H1 (cell line): Measurements from ENCODE around the gene ABHD12B. TPM values are rescaled to one million over a fixed set of nuclear protein-coding genes. Genes with fewer than 3 reads are reported as not detected.

Experiments
- ATF2 ChIP-seq: IDR thresholded peaks from 2 replicates; pipeline ENCODE4 v1.6.1; 2012; ENCODE audit warnings: low read length, inconsistent platforms
- HDAC2 ChIP-seq, 2 experiments: fragments of 300-600 bp in 1 of 2; sonication (generic) in 1 of 2; IDR thresholded peaks; 2 replicates each; pipeline ENCODE4 v1.6.1; 2011 to 2012; ENCODE audit warnings: low read depth in 2 of 2, low read length in 2 of 2, mild to moderate bottlenecking in 2 of 2, moderate library complexity in 2 of 2, borderline replicate concordance in 1 of 2, inconsistent platforms in 1 of 2
- NANOG ChIP-seq: IDR thresholded peaks from 2 replicates; pipeline ENCODE4 v1.6.1; 2011; ENCODE audit warnings: low read length, low read depth, mild to moderate bottlenecking, inconsistent platforms; ENCODE audit not compliant: insufficient read depth, poor library complexity, severe bottlenecking
- SAP30 ChIP-seq: fragments of 300-600 bp; sonication (generic); IDR thresholded peaks from 2 replicates; pipeline ENCODE4 v1.7.1; 2012; ENCODE audit warnings: low read length, moderate library complexity, mild to moderate bottlenecking, inconsistent platforms; ENCODE audit not compliant: insufficient read depth, insufficient replicate concordance
- polyA plus RNA-seq, 7 experiments: library from polyadenylated mRNA; depleted of rRNA in 3 of 7; stranded (reverse) in 5 of 7; unstranded in 2 of 7; fragments of >200 nt in 5 of 7; fragments of 200-250 nt in 2 of 7; gene quantifications; 1 replicate in 5 of 7; 2 replicates in 1 of 7; 4 replicates in 1 of 7; pipeline versions ENCODE4 v1.2.1 to v1.2.3, GENCODE V29; 2011 to 2013; ENCODE audit warnings: missing spikeins in 2 of 7, mixed read lengths in 2 of 7
- total RNA-seq: library from RNA; stranded (reverse); fragmentation: NEBNext Ultra II Directional; extraction: Animal tissue kit (Norgen Biotek cat#: 25700); gene quantifications from 2 replicates; pipeline ENCODE4 v1.2.1, GENCODE V29; 2021

The ABHD12B gene
- total and polyA plus RNA-seq, 2 of the 8 experiments (the other 6 are each of a cell fraction or from before 2014, with no cell fraction given), result 4.0 to 102 TPM

GRCh38 chr14:50864237-50864636 is 7.6 kb upstream of the ABHD12B start (continued):
- TF ChIP-seq NANOG (no peak), SAP30 (no peak), HDAC2 (IDR thresholded peaks at IDR 0.05; ENCODE audit: borderline replicate concordance in 1 of 2, low read depth in 2 of 2, low read length in 2 of 2) (no peak), ATF2 (no peak)
